Measurements from ENCODE around the gene COL5A3. TPM values are rescaled to one million over a fixed set of nuclear protein-coding genes. Genes with fewer than 3 reads are reported as not detected.
"Not testable (repeated sequence)": the region's sequence is repeated elsewhere in the genome, so short reads cannot be mapped to it uniquely, and the experiment has no call there.

The COL5A3 gene
- polyA plus RNA-seq, 1 donor (not counting 4 experiments of a cell fraction or from before 2014, with no cell fraction given), result 0.43 TPM

DNA sequence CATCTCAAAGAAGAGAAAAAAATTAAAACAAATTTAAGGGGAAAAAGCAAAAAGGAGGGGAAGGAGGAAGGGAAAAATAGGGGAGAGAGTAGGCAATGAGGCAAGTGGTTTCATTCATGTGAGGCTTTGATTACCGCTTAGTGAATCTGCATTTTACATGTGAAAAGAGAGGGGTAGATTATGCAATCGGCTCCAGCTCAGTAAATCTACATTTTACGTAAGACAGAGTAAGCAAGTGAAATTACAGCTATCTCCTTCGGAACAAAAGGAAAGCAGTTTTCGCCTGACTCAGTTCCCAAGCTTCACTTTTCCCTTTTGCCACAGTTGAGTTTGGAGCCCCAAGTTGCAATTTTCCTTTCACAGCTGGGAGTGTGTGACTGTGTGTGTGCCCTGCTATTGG, 58.0 kb downstream of the COL5A3 start:
- no peaks in the 10 kb centered on the region for H3K4me1 ChIP-seq (ENCODE audit: control insufficient read depth, extremely low read depth, insufficient read depth, low read length)
- dilution Hi-C loops (cut with MboI; ENCODE audit: extremely low pct_ligation_motif_present, low sequenced_read_pairs), result no loop called here
- no peak overlapping the region for H3K4me2 ChIP-seq (ENCODE audit: control insufficient read depth, extremely low read depth, insufficient read depth, low read depth, low read length)
- DNase-seq (ENCODE audit: low read depth, low spot score), result no peak
- no peak for TF ChIP-seq EZH2 (IDR thresholded peaks at IDR 0.05; ENCODE audit: low read length)
- TF ChIP-seq, protein P1, sequence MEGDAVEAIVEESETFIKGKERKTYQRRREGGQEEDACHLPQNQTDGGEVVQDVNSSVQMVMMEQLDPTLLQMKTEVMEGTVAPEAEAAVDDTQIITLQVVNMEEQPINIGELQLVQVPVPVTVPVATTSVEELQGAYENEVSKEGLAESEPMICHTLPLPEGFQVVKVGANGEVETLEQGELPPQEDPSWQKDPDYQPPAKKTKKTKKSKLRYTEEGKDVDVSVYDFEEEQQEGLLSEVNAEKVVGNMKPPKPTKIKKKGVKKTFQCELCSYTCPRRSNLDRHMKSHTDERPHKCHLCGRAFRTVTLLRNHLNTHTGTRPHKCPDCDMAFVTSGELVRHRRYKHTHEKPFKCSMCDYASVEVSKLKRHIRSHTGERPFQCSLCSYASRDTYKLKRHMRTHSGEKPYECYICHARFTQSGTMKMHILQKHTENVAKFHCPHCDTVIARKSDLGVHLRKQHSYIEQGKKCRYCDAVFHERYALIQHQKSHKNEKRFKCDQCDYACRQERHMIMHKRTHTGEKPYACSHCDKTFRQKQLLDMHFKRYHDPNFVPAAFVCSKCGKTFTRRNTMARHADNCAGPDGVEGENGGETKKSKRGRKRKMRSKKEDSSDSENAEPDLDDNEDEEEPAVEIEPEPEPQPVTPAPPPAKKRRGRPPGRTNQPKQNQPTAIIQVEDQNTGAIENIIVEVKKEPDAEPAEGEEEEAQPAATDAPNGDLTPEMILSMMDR (optimal IDR thresholded peaks at IDR 0.05 in 1 of 3, IDR thresholded peaks at IDR 0.05 in 1 of 3, conservative IDR thresholded peaks at IDR 0.05 in 1 of 3; ENCODE audit: extremely low read depth in 1 of 3, insufficient read depth in 2 of 3, low read length in 3 of 3), result no peak
- no peaks in the 10 kb centered on the region for H3K9me3 ChIP-seq (ENCODE audit: control insufficient read depth, low read depth, low read length)
- H3K79me2 ChIP-seq (ENCODE audit: control insufficient read depth, insufficient read depth, low read length), result no peaks in the 10 kb centered on the region
- H2AFZ ChIP-seq (ENCODE audit: control insufficient read depth, low read length), result no peak overlapping the region
- H3K27me3 ChIP-seq (ENCODE audit: control insufficient read depth, extremely low read depth, insufficient read depth, low read length), result no peaks in the 10 kb centered on the region
- H3K9ac ChIP-seq (ENCODE audit: control insufficient read depth, extremely low read depth, insufficient read depth, low read length), result no peak overlapping the region
- no peak for FAIRE-seq
- H3K9me1 ChIP-seq (ENCODE audit: control insufficient read depth, extremely low read depth, insufficient read depth, low read length), result no peaks in the 10 kb centered on the region
- no peaks in the 10 kb centered on the region for H3K36me3 ChIP-seq (ENCODE audit: control insufficient read depth in 2 of 2, extremely low read depth in 1 of 2, insufficient read depth in 2 of 2, low read length in 2 of 2)
- no peak overlapping the region for H3K4me3 ChIP-seq (ENCODE audit: control insufficient read depth in 2 of 3, extremely low read depth in 1 of 3, insufficient read depth in 2 of 3, low read depth in 1 of 3, low read length in 3 of 3)
- no peaks in the 10 kb centered on the region for H4K20me1 ChIP-seq (ENCODE audit: control insufficient read depth, extremely low read depth, insufficient read depth, low read length)
- no peak overlapping the region for H3K27ac ChIP-seq (ENCODE audit: control insufficient read depth, insufficient read depth, low read length)

DNA sequence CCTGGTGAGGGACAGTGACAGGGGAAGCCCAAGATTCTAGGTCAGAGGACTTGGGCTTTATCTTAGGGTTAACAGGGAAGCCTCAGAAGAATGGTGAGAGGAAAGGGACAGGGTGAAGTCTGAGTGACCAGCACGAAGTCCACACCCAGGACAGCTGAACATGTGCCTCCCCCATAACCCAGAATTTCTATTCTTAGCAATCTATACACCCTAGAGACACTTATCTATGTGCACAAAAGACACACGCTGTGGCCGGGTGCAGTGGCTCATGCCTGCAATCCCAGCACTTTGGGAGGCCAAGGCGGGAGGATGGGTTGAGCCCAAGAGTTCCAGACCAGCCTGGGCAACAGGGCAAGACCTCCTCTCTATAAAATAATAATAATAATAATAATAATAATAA, 62.9 kb downstream of the COL5A3 start:
- H3K27ac ChIP-seq (ENCODE audit: control insufficient read depth, insufficient read depth, low read length), result no peak overlapping the region
- DNase-seq (ENCODE audit: low read depth, low spot score) (no peak), FAIRE-seq (no peak)
- H2AFZ ChIP-seq (ENCODE audit: control insufficient read depth, low read length), result no peak overlapping the region
- no peaks in the 10 kb centered on the region for H3K36me3 ChIP-seq (ENCODE audit: control insufficient read depth in 2 of 2, extremely low read depth in 1 of 2, insufficient read depth in 2 of 2, low read length in 2 of 2)
- peaks cover 10% of the 10 kb centered on the region for H3K4me1 ChIP-seq (ENCODE audit: control insufficient read depth, extremely low read depth, insufficient read depth, low read length)
- no peak overlapping the region for H3K4me3 ChIP-seq (ENCODE audit: control insufficient read depth in 2 of 3, extremely low read depth in 1 of 3, insufficient read depth in 2 of 3, low read depth in 1 of 3, low read length in 3 of 3)
- dilution Hi-C loops (cut with MboI; ENCODE audit: extremely low pct_ligation_motif_present, low sequenced_read_pairs), result loop anchor here (25.0 kb wide), 1 partner anchor 140 kb away; the partner anchor contains the start of gene SHFL
- no peak overlapping the region for H3K9ac ChIP-seq (ENCODE audit: control insufficient read depth, extremely low read depth, insufficient read depth, low read length)
- no peaks in the 10 kb centered on the region for H3K9me1 ChIP-seq (ENCODE audit: control insufficient read depth, extremely low read depth, insufficient read depth, low read length)
- H3K79me2 ChIP-seq (ENCODE audit: control insufficient read depth, insufficient read depth, low read length), result no peaks in the 10 kb centered on the region
- no peaks in the 10 kb centered on the region for H4K20me1 ChIP-seq (ENCODE audit: control insufficient read depth, extremely low read depth, insufficient read depth, low read length)
- H3K27me3 ChIP-seq (ENCODE audit: control insufficient read depth, extremely low read depth, insufficient read depth, low read length), result no peaks in the 10 kb centered on the region
- no peaks in the 10 kb centered on the region for H3K9me3 ChIP-seq (ENCODE audit: control insufficient read depth, low read depth, low read length)
- TF ChIP-seq, protein P1 (optimal IDR thresholded peaks at IDR 0.05 in 1 of 3, IDR thresholded peaks at IDR 0.05 in 1 of 3, conservative IDR thresholded peaks at IDR 0.05 in 1 of 3; ENCODE audit: extremely low read depth in 1 of 3, insufficient read depth in 2 of 3, low read length in 3 of 3), result no peak
- TF ChIP-seq EZH2 (IDR thresholded peaks at IDR 0.05; ENCODE audit: low read length), result no peak
- H3K4me2 ChIP-seq (ENCODE audit: control insufficient read depth, extremely low read depth, insufficient read depth, low read depth, low read length), result no peak overlapping the region

DNA sequence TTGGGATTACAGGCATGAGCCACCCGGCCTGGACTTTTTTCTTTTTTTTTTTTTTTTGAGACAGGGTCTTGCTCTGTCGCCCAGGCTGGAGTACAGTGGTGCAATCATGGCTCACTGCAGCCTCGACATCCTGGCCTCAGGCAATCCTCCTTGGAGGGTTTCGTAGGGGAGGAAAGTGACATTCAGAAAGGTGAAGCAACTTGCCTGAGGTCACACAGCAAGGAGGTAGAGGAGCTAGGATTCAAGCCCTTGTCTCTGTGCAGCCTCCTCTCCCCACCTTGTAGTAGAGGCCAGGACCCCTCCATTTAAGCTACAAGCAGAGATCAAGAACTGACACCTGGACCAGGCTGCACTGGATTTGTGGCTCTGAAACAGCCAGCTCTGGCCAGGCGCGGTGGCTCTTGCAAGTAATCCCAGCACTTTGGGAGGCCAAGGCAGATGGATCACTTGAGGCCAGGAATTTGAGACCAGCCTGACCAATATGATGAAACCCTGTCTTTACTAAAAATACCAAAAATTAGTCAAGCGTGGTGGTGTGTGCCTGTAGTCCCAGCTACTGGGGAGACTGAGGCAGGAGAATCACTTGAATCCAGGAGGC, 63.7 kb downstream of the COL5A3 start:
- not testable (repeated sequence) for H4K20me1 ChIP-seq (ENCODE audit: control insufficient read depth, extremely low read depth, insufficient read depth, low read length); H3K36me3 ChIP-seq (ENCODE audit: control insufficient read depth in 2 of 2, extremely low read depth in 1 of 2, insufficient read depth in 2 of 2, low read length in 2 of 2); FAIRE-seq; H2AFZ ChIP-seq (ENCODE audit: control insufficient read depth, low read length); DNase-seq (ENCODE audit: low read depth, low spot score); H3K4me1 ChIP-seq (ENCODE audit: control insufficient read depth, extremely low read depth, insufficient read depth, low read length); H3K9me1 ChIP-seq (ENCODE audit: control insufficient read depth, extremely low read depth, insufficient read depth, low read length); H3K79me2 ChIP-seq (ENCODE audit: control insufficient read depth, insufficient read depth, low read length); H3K27me3 ChIP-seq (ENCODE audit: control insufficient read depth, extremely low read depth, insufficient read depth, low read length); H3K4me3 ChIP-seq (ENCODE audit: control insufficient read depth in 2 of 3, extremely low read depth in 1 of 3, insufficient read depth in 2 of 3, low read depth in 1 of 3, low read length in 3 of 3); H3K9ac ChIP-seq (ENCODE audit: control insufficient read depth, extremely low read depth, insufficient read depth, low read length); H3K4me2 ChIP-seq (ENCODE audit: control insufficient read depth, extremely low read depth, insufficient read depth, low read depth, low read length); H3K27ac ChIP-seq (ENCODE audit: control insufficient read depth, insufficient read depth, low read length); H3K9me3 ChIP-seq (ENCODE audit: control insufficient read depth, low read depth, low read length)
- dilution Hi-C loops (cut with MboI; ENCODE audit: extremely low pct_ligation_motif_present, low sequenced_read_pairs), result loop anchor here (25.0 kb wide), 1 partner anchor 141 kb away; the partner anchor contains the start of gene SHFL
